PC-3 (cell line): Measurements from ENCODE around the gene SFT2D3.

ENCODE experiments used
- EZH2 ChIP-seq: fragments of 300-600 bp; sonication (generic); IDR thresholded peaks from one replicate; pipeline ENCODE4 v1.6.1; 2017; ENCODE audit warnings: antibody characterized with exemption, mild to moderate bottlenecking, low read length; ENCODE audit not compliant: unreplicated experiment
- TF ChIP-seq, protein P1 (sequence below): fragments of 300-600 bp; sonication (generic); conservative IDR thresholded peaks from 2 replicates; pipeline ENCODE4 v1.5.1; 2017; ENCODE audit warnings: antibody characterized with exemption, low read depth, mild to moderate bottlenecking, low read length

DNA sequence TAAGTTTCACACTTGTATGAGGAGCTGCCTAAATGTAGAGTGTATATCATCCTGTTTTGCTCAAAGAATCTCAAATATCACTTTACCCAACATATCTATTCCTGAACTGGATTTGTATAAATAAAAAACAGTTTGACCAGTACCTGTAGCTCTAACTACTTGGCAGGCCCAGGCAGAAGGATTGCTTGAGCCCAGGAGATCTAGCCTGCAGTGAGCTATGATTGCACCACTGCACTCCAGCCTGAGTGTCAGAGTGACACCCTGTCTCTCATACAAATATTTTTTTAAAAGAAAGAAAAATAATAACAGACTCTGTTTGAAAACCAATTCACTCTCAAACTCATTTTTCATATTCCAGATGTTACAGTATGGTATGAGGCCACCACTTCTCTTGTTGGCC lies 18.2 kb upstream of the SFT2D3 start:
- TF ChIP-seq, protein P1, sequence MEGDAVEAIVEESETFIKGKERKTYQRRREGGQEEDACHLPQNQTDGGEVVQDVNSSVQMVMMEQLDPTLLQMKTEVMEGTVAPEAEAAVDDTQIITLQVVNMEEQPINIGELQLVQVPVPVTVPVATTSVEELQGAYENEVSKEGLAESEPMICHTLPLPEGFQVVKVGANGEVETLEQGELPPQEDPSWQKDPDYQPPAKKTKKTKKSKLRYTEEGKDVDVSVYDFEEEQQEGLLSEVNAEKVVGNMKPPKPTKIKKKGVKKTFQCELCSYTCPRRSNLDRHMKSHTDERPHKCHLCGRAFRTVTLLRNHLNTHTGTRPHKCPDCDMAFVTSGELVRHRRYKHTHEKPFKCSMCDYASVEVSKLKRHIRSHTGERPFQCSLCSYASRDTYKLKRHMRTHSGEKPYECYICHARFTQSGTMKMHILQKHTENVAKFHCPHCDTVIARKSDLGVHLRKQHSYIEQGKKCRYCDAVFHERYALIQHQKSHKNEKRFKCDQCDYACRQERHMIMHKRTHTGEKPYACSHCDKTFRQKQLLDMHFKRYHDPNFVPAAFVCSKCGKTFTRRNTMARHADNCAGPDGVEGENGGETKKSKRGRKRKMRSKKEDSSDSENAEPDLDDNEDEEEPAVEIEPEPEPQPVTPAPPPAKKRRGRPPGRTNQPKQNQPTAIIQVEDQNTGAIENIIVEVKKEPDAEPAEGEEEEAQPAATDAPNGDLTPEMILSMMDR, result no peak
- no peak for TF ChIP-seq EZH2
